GM23338 (cell line): ENCODE results near the gene ACSF2.

Experiments
- CREB1 ChIP-seq: fragments of 250-450 bp; sonication (Bioruptor Pico); IDR thresholded peaks from 2 replicates; pipeline ENCODE4 v1.5.0; 2020; ENCODE audit warnings: low read depth, mild to moderate bottlenecking, moderate library complexity
- EZH2 ChIP-seq: fragments of 200-600 bp; sonication (generic); IDR thresholded peaks from one replicate; pipeline ENCODE4 v1.8.0; 2017; ENCODE audit warnings: antibody characterized with exemption, mild to moderate bottlenecking, low read depth; ENCODE audit not compliant: unreplicated experiment
- EZH2phosphoT487 ChIP-seq: fragments of 200-600 bp; sonication (generic); IDR thresholded peaks from one replicate; pipeline ENCODE4 v1.8.1; 2018; ENCODE audit warnings: antibody characterized with exemption; ENCODE audit not compliant: unreplicated experiment
- JUNB ChIP-seq: IDR thresholded peaks from one replicate; pipeline ENCODE4 v1.6.1; 2016; ENCODE audit warnings: antibody characterized with exemption; ENCODE audit not compliant: unreplicated experiment
- POLR2AphosphoS5 ChIP-seq: IDR thresholded peaks from 2 replicates; pipeline ENCODE4 v1.6.1; 2016; ENCODE audit warnings: antibody characterized with exemption, low read depth
- REST ChIP-seq: IDR thresholded peaks from one replicate; pipeline ENCODE4 v1.6.1; 2018; ENCODE audit warnings: antibody characterized with exemption; ENCODE audit not compliant: unreplicated experiment
- ZNF114 ChIP-seq: fragments of 250-450 bp; sonication (Bioruptor Pico); IDR thresholded peaks from 2 replicates; pipeline ENCODE4 v1.5.0; 2020; ENCODE audit warnings: mild to moderate bottlenecking, moderate library complexity
- ZNF331 ChIP-seq: fragments of 250-450 bp; sonication (Bioruptor Pico); IDR thresholded peaks from 2 replicates; pipeline ENCODE4 v1.5.0; 2020; ENCODE audit warnings: low read depth, mild to moderate bottlenecking, moderate library complexity
- ZNF462 ChIP-seq: fragments of 250-450 bp; sonication (Bioruptor Pico); IDR thresholded peaks from 2 replicates; pipeline ENCODE4 v1.5.0; 2020; ENCODE audit warnings: mild to moderate bottlenecking, moderate library complexity
- TF ChIP-seq, protein P1 (sequence below), 2 experiments: fragments of 200-600 bp in 1 of 2; sonication (generic) in 1 of 2; conservative IDR thresholded peaks; 2 replicates each; pipeline versions ENCODE4 v1.5.1 to v1.6.1; 2016 to 2017; ENCODE audit warnings: antibody characterized with exemption in 2 of 2, low read depth in 2 of 2, mild to moderate bottlenecking in 2 of 2, moderate library complexity in 1 of 2
- TF ChIP-seq, protein P2 (sequence below): IDR thresholded peaks from 2 replicates; pipeline ENCODE4 v1.6.1; 2016; ENCODE audit warnings: antibody characterized with exemption

GRCh38 chr17:50468304-50469207, 42.5 kb downstream of the ACSF2 start, which contains the start of gene CHAD:
- TF ChIP-seq, protein P1, sequence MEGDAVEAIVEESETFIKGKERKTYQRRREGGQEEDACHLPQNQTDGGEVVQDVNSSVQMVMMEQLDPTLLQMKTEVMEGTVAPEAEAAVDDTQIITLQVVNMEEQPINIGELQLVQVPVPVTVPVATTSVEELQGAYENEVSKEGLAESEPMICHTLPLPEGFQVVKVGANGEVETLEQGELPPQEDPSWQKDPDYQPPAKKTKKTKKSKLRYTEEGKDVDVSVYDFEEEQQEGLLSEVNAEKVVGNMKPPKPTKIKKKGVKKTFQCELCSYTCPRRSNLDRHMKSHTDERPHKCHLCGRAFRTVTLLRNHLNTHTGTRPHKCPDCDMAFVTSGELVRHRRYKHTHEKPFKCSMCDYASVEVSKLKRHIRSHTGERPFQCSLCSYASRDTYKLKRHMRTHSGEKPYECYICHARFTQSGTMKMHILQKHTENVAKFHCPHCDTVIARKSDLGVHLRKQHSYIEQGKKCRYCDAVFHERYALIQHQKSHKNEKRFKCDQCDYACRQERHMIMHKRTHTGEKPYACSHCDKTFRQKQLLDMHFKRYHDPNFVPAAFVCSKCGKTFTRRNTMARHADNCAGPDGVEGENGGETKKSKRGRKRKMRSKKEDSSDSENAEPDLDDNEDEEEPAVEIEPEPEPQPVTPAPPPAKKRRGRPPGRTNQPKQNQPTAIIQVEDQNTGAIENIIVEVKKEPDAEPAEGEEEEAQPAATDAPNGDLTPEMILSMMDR (conservative IDR thresholded peaks at IDR 0.05; ENCODE audit: low read depth in 2 of 2) = no peak
- TF ChIP-seq EZH2 = no peak
- TF ChIP-seq EZH2phosphoT487 = no peak
- no peak for TF ChIP-seq POLR2AphosphoS5
- no peak for TF ChIP-seq CREB1 (CRISPR knock-in tag)
- no peak for TF ChIP-seq ZNF114 (CRISPR knock-in tag)
- no peak for TF ChIP-seq JUNB
- no peak for TF ChIP-seq ZNF331 (CRISPR knock-in tag)
- TF ChIP-seq, protein P2, sequence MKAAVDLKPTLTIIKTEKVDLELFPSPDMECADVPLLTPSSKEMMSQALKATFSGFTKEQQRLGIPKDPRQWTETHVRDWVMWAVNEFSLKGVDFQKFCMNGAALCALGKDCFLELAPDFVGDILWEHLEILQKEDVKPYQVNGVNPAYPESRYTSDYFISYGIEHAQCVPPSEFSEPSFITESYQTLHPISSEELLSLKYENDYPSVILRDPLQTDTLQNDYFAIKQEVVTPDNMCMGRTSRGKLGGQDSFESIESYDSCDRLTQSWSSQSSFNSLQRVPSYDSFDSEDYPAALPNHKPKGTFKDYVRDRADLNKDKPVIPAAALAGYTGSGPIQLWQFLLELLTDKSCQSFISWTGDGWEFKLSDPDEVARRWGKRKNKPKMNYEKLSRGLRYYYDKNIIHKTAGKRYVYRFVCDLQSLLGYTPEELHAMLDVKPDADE = no peak
- TF ChIP-seq REST = no peak
- TF ChIP-seq ZNF462 (CRISPR knock-in tag) = no peak
